ENCODE measurements around the gene UNC45A. TPM values are rescaled to one million over a fixed set of nuclear protein-coding genes. Genes with fewer than 3 reads are reported as not detected.

The UNC45A gene
- polyA plus RNA-seq, 2 donors: 35.0 to 47.9 TPM

- Histone ChIP-seq H3K9me3 (ENCODE audit: control insufficient read depth in 2 of 2, insufficient read depth in 1 of 2, low read depth in 1 of 2, low read length in 1 of 2) (no peaks in the 10 kb centered on the region), H3K27me3 (ENCODE audit: control insufficient read depth in 1 of 2, insufficient read depth in 2 of 2, low read length in 2 of 2) (no peaks in the 10 kb centered on the region), H3K27ac (ENCODE audit: low read depth in 2 of 2, low read length in 1 of 2) (no peak overlapping the region), H3K4me1 (ENCODE audit: control insufficient read depth in 2 of 2, insufficient read depth in 2 of 2, low read length in 1 of 2) (no peaks in the 10 kb centered on the region), H3K36me3 (ENCODE audit: control insufficient read depth in 2 of 2, insufficient read depth in 2 of 2, low read length in 1 of 2) (peaks cover 0 to 3% of the 10 kb centered on the region in 2 donors), H3K4me3 (ENCODE audit: low read depth in 1 of 2, low read length in 2 of 2) (no peak overlapping the region)
- WGBS, 2 donors: 41 to 53% methylated on average over 1 of the region's 1 CpG
These were observed 44.5 kb downstream of the UNC45A start for GRCh38 chr15:90979582-90979981.

- no peaks in the 10 kb centered on the region for H3K27me3 ChIP-seq (ENCODE audit: control insufficient read depth in 1 of 2, insufficient read depth in 2 of 2, low read length in 2 of 2)
- no peaks in the 10 kb centered on the region for H3K9me3 ChIP-seq (ENCODE audit: control insufficient read depth in 2 of 2, insufficient read depth in 1 of 2, low read depth in 1 of 2, low read length in 1 of 2)
- H3K4me3 ChIP-seq (ENCODE audit: low read depth in 1 of 2, low read length in 2 of 2): no peak overlapping the region
- H3K36me3 ChIP-seq (ENCODE audit: control insufficient read depth in 2 of 2, insufficient read depth in 2 of 2, low read length in 1 of 2): peaks cover 0 to 3% of the 10 kb centered on the region in 2 donors
- WGBS, 2 donors: 95 to 96% methylated on average over 6 of the region's 6 CpGs
- no peak overlapping the region for H3K27ac ChIP-seq (ENCODE audit: low read depth in 2 of 2, low read length in 1 of 2)
- no peaks in the 10 kb centered on the region for H3K4me1 ChIP-seq (ENCODE audit: control insufficient read depth in 2 of 2, insufficient read depth in 2 of 2, low read length in 1 of 2)
These were observed 46.6 kb downstream of the UNC45A start for GRCh38 chr15:90981681-90982080.

DNA sequence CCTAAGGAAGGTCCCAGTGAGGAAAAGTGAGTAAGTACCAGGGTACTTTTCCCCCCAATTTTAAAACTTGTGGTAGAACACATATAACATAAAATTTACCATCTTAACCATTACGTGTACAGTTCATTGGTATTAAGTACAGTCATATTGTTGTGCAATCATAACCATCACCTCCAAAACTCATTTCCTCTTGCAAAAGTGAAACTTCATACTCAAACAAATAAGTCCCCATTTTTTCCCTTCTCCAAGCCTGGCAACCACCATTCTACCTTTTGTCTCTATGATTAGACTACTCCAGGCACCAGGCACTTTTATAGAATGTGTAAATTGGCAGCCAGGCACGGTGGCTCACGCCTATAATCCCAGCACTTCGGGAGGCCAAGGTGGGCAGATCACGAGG is 47.0 kb downstream of the UNC45A start:
- H3K27me3 ChIP-seq (ENCODE audit: control insufficient read depth in 1 of 2, insufficient read depth in 2 of 2, low read length in 2 of 2): no peaks in the 10 kb centered on the region
- H3K9me3 ChIP-seq (ENCODE audit: control insufficient read depth in 2 of 2, insufficient read depth in 1 of 2, low read depth in 1 of 2, low read length in 1 of 2): no peaks in the 10 kb centered on the region
- H3K36me3 ChIP-seq (ENCODE audit: control insufficient read depth in 2 of 2, insufficient read depth in 2 of 2, low read length in 1 of 2): peaks cover 0 to 3% of the 10 kb centered on the region in 2 donors
- no peak overlapping the region for H3K27ac ChIP-seq (ENCODE audit: low read depth in 2 of 2, low read length in 1 of 2)
- WGBS, 2 donors: 90% methylated on average over 5 of the region's 5 CpGs
- H3K4me1 ChIP-seq (ENCODE audit: control insufficient read depth in 2 of 2, insufficient read depth in 2 of 2, low read length in 1 of 2): no peaks in the 10 kb centered on the region
- H3K4me3 ChIP-seq (ENCODE audit: low read depth in 1 of 2, low read length in 2 of 2): no peak overlapping the region

DNA sequence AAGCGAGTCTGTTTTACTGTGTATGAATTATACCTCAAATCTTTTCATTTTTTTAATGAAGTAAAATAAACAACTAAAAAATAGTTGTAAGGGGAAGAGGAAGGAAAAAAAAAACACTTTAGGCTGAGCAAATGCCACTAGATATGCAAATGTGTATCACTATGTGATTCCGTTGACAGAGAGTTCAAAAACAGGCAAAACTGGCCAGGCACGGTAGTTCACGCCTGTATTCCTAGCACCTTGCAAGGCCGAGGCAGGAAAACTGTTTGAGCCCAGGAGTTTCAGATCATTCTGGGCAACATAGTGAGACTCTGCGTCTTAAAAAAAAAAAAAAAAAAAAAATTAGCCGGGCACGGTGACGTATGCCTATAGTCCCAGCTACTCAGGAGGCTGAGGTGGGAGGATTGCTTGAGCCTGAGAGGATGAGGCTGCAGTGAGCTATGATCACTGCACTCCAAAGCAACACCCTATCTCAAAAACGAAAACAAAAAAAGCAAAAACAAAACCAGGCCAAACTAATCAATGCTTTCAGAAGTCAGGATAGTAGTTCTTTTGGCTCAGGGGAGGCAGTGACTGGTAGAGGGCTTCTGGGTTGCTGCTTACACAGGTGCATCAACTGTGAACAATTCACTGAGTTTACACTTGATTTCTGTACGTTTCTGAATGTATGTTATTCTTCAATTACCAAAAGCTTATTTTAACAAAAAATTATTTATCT is 51.9 kb downstream of the UNC45A start:
- WGBS, 2 donors: 65 to 68% methylated on average over 11 of the region's 11 CpGs
- Histone ChIP-seq H3K4me3 (ENCODE audit: low read depth in 1 of 2, low read length in 2 of 2) (no peak overlapping the region), H3K4me1 (ENCODE audit: control insufficient read depth in 2 of 2, insufficient read depth in 2 of 2, low read length in 1 of 2) (no peaks in the 10 kb centered on the region), H3K27ac (ENCODE audit: low read depth in 2 of 2, low read length in 1 of 2) (peak overlapping the region; percentile 36 to 74), H3K36me3 (ENCODE audit: control insufficient read depth in 2 of 2, insufficient read depth in 2 of 2, low read length in 1 of 2) (no peaks in the 10 kb centered on the region), H3K9me3 (ENCODE audit: control insufficient read depth in 2 of 2, insufficient read depth in 1 of 2, low read depth in 1 of 2, low read length in 1 of 2) (no peaks in the 10 kb centered on the region), H3K27me3 (ENCODE audit: control insufficient read depth in 1 of 2, insufficient read depth in 2 of 2, low read length in 2 of 2) (no peaks in the 10 kb centered on the region)

GRCh38 chr15:90987561-90988141 is 52.6 kb downstream of the UNC45A start:
- no peaks in the 10 kb centered on the region for H3K4me1 ChIP-seq (ENCODE audit: control insufficient read depth in 2 of 2, insufficient read depth in 2 of 2, low read length in 1 of 2)
- H3K36me3 ChIP-seq (ENCODE audit: control insufficient read depth in 2 of 2, insufficient read depth in 2 of 2, low read length in 1 of 2): no peaks in the 10 kb centered on the region
- no peaks in the 10 kb centered on the region for H3K9me3 ChIP-seq (ENCODE audit: control insufficient read depth in 2 of 2, insufficient read depth in 1 of 2, low read depth in 1 of 2, low read length in 1 of 2)
- H3K27ac ChIP-seq (ENCODE audit: low read depth in 2 of 2, low read length in 1 of 2): peak overlapping the region in 1 of 2 donors; percentile 28
- 60% methylated on average over 7 of the region's 7 CpGs for WGBS, 2 donors
- no peak overlapping the region for H3K4me3 ChIP-seq (ENCODE audit: low read depth in 1 of 2, low read length in 2 of 2)
- no peaks in the 10 kb centered on the region for H3K27me3 ChIP-seq (ENCODE audit: control insufficient read depth in 1 of 2, insufficient read depth in 2 of 2, low read length in 2 of 2)

- no peaks in the 10 kb centered on the region for H3K4me1 ChIP-seq (ENCODE audit: control insufficient read depth in 2 of 2, insufficient read depth in 2 of 2, low read length in 1 of 2)
- H3K27me3 ChIP-seq (ENCODE audit: control insufficient read depth in 1 of 2, insufficient read depth in 2 of 2, low read length in 2 of 2): no peaks in the 10 kb centered on the region
- no peaks in the 10 kb centered on the region for H3K36me3 ChIP-seq (ENCODE audit: control insufficient read depth in 2 of 2, insufficient read depth in 2 of 2, low read length in 1 of 2)
- H3K9me3 ChIP-seq (ENCODE audit: control insufficient read depth in 2 of 2, insufficient read depth in 1 of 2, low read depth in 1 of 2, low read length in 1 of 2): no peaks in the 10 kb centered on the region
- no peak overlapping the region for H3K4me3 ChIP-seq (ENCODE audit: low read depth in 1 of 2, low read length in 2 of 2)
- WGBS, 2 donors: 67 to 71% methylated on average over 6 of the region's 6 CpGs
- peak overlapping the region in 1 of 2 donors; percentile 2 for H3K27ac ChIP-seq (ENCODE audit: low read depth in 2 of 2, low read length in 1 of 2)
These were observed 53.2 kb downstream of the UNC45A start for GRCh38 chr15:90988296-90988695.

DNA sequence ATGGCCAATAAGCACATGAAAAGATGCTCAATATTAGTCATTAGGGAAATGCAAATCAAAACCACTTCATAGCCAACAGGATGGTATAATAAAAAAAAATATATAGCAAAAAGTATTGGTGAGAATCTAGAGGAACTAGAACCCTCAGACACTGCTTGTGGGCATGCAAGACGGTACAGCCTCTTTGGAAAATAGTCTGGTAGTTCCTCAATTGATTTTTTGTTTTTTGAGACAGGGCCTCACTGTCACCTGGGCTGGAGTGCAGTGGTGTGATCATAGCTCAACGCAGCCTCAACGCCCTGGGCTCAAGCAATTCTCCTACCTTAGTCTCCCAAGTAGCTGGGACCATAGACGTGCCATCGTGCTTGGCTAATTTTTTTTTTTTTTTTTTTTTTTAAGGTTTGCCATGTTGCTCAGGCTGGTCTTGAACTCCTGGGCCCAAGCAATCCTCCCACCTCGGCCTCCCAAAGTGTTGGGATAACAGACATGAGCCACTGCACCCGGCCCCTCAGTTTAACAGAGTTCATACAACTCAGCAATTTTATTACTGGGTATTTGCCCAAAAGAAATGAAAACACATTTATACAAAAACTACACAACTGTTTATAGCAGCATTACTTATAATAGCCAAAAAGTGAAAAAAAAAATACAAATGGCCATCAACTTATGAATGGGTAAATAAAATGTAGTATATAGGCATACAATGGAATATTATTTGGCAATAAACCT is 54.1 kb downstream of the UNC45A start:
- 86% methylated on average over 7 of the region's 7 CpGs for WGBS, 2 donors
- no peak overlapping the region for H3K4me3 ChIP-seq (ENCODE audit: low read depth in 1 of 2, low read length in 2 of 2)
- no peak overlapping the region for H3K27ac ChIP-seq (ENCODE audit: low read depth in 2 of 2, low read length in 1 of 2)
- H3K27me3 ChIP-seq (ENCODE audit: control insufficient read depth in 1 of 2, insufficient read depth in 2 of 2, low read length in 2 of 2): no peaks in the 10 kb centered on the region
- H3K4me1 ChIP-seq (ENCODE audit: control insufficient read depth in 2 of 2, insufficient read depth in 2 of 2, low read length in 1 of 2): no peaks in the 10 kb centered on the region
- no peaks in the 10 kb centered on the region for H3K36me3 ChIP-seq (ENCODE audit: control insufficient read depth in 2 of 2, insufficient read depth in 2 of 2, low read length in 1 of 2)
- H3K9me3 ChIP-seq (ENCODE audit: control insufficient read depth in 2 of 2, insufficient read depth in 1 of 2, low read depth in 1 of 2, low read length in 1 of 2): no peaks in the 10 kb centered on the region

DNA sequence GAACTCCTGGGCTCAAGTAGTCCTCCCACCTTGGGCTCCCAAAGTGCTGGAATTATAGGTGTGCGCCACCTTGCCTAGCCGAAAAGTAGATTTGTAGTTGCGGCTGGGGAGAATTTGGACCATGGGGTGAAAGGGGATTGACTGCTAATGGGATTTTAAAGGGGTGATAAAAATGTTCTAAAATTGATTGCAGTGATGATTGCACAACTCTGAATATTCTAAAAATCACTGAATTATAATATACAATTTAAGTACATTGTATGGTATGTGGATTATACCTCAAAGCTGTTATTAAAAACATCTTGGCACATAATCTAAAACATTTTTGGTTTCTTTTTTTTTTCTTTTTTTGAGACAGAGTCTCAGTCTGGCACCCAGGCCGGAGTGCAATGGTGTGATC is 55.4 kb downstream of the UNC45A start:
- Histone ChIP-seq H3K9me3 (ENCODE audit: control insufficient read depth in 2 of 2, insufficient read depth in 1 of 2, low read depth in 1 of 2, low read length in 1 of 2) (no peaks in the 10 kb centered on the region), H3K27me3 (ENCODE audit: control insufficient read depth in 1 of 2, insufficient read depth in 2 of 2, low read length in 2 of 2) (no peaks in the 10 kb centered on the region), H3K36me3 (ENCODE audit: control insufficient read depth in 2 of 2, insufficient read depth in 2 of 2, low read length in 1 of 2) (no peaks in the 10 kb centered on the region), H3K4me1 (ENCODE audit: control insufficient read depth in 2 of 2, insufficient read depth in 2 of 2, low read length in 1 of 2) (no peaks in the 10 kb centered on the region), H3K27ac (ENCODE audit: low read depth in 2 of 2, low read length in 1 of 2) (no peak overlapping the region), H3K4me3 (ENCODE audit: low read depth in 1 of 2, low read length in 2 of 2) (no peak overlapping the region)
- 94 to 96% methylated on average over 4 of the region's 4 CpGs for WGBS, 2 donors

- Histone ChIP-seq H3K4me1 (ENCODE audit: control insufficient read depth in 2 of 2, insufficient read depth in 2 of 2, low read length in 1 of 2) (no peaks in the 10 kb centered on the region), H3K27me3 (ENCODE audit: control insufficient read depth in 1 of 2, insufficient read depth in 2 of 2, low read length in 2 of 2) (no peaks in the 10 kb centered on the region), H3K4me3 (ENCODE audit: low read depth in 1 of 2, low read length in 2 of 2) (no peak overlapping the region), H3K9me3 (ENCODE audit: control insufficient read depth in 2 of 2, insufficient read depth in 1 of 2, low read depth in 1 of 2, low read length in 1 of 2) (no peaks in the 10 kb centered on the region), H3K27ac (ENCODE audit: low read depth in 2 of 2, low read length in 1 of 2) (no peak overlapping the region), H3K36me3 (ENCODE audit: control insufficient read depth in 2 of 2, insufficient read depth in 2 of 2, low read length in 1 of 2) (no peaks in the 10 kb centered on the region)
- 90% methylated on average over 6 of the region's 6 CpGs for whole genome bisulfite sequencing, 2 donors
These were observed 56.7 kb downstream of the UNC45A start for GRCh38 chr15:90991587-90992285.
